ENCODE results near the gene TBC1D10A. TPM values are rescaled to one million over a fixed set of nuclear protein-coding genes. Genes with fewer than 3 reads are reported as not detected.

Gene TBC1D10A
- total and polyA plus RNA-seq, 11 donors: 4.3 to 10.1 (median 7.1) TPM

DNA sequence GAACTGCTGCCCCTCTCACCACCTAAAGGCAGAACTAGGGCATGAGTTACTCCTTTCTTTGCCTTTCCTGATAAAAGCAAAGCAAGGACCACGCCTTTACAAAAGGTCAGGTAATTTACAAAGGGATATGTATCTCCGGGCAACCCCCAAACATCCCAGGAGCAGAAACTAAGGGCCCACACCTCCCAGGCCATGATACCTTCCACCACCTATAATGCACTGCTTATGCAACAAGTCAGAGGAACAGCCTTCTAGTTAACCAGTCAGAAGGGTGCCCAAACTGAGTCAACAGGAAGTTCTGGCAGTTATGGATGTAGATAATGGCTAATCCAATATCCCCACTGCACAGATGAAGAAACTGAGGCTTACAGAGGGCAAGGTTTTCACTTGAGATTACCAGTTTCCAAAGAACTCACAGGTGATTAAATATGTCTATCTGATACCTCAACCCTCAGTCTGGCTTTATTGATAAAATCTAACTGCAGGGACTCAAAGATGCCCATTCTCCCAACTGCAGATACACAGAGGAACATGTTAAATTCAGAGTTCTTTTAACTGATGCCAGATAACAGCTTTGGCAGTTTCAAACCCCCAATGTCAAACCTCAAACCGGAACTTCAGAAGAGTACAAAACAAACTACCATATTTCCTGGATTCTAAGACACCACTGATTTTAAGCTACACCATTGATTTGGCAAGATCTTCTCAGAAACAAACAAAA lies 20.7 kb downstream of the TBC1D10A start:
- Histone ChIP-seq H3K9me3 (no peaks in the 10 kb centered on the region), H3K4me3 (peak overlapping the region in 2 of 12 donors; percentile 9 to 41), H3K4me1 (peaks cover 31 to 100% (median 91%) of the 10 kb centered on the region in 12 donors), H3K27me3 (no peaks in the 10 kb centered on the region), H3K36me3 (peaks cover 0 to 24% (median 3%) of the 10 kb centered on the region in 9 donors), H3K27ac (peak overlapping the region; percentile 62 to 95 (median 81))
- no peak for DNase-seq
- 55 to 67% (median 59%) methylated on average over 3 of the region's 3 CpGs for WGBS, 4 donors
- TF ChIP-seq CTCF (IDR thresholded peaks at IDR 0.05): no peak
- intact Hi-C loops (cut with DNase I): loop anchor here in 1 of 10 donors (1.0 kb wide), 1 partner anchor 15 kb away; no protein-coding TSS in a partner anchor
- ATAC-seq: no peak

DNA sequence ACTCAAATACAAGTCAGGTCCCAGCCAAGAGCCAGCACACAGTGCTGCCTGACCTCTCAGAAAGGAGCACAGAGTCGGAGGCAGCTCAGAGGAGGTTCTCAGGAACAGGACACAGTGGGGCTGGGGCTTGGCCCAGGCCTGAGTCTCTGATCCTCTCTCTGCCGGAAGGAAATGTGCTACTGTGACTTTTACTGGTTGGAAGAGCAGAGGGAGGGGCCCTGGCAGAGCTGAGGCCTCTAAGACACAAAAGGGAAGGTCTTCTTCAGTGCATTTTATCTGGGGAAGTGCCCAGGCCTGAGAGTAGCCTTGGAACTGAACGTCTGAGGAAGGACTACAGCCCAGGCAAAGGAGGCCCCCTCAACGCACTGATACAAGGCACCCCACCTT lies 21.2 kb downstream of the TBC1D10A start:
- WGBS, 4 donors: 27 to 39% (median 32%) methylated on average over 4 of the region's 4 CpGs
- Histone ChIP-seq H3K9me3 (no peaks in the 10 kb centered on the region), H3K4me3 (peak overlapping the region in 2 of 12 donors; percentile 15 to 41), H3K27ac (peak overlapping the region; percentile 62 to 95 (median 81)), H3K27me3 (no peaks in the 10 kb centered on the region), H3K4me1 (peaks cover 26 to 100% (median 89%) of the 10 kb centered on the region in 12 donors), H3K36me3 (peaks cover 0 to 30% (median 5%) of the 10 kb centered on the region in 9 donors)
- DNase-seq: peak; percentile 72 to 86 (median 78)
- intact Hi-C loops (cut with DNase I): loop anchor here in 1 of 10 donors (1.0 kb wide), 1 partner anchor 14 kb away; no protein-coding TSS in a partner anchor
- TF ChIP-seq POLR2A (IDR thresholded peaks at IDR 0.05): peak in 1 of 2 donors; percentile 62
- TF ChIP-seq CTCF (IDR thresholded peaks at IDR 0.05): no peak
- peak; percentile 73 to 91 (median 81) for ATAC-seq

DNA sequence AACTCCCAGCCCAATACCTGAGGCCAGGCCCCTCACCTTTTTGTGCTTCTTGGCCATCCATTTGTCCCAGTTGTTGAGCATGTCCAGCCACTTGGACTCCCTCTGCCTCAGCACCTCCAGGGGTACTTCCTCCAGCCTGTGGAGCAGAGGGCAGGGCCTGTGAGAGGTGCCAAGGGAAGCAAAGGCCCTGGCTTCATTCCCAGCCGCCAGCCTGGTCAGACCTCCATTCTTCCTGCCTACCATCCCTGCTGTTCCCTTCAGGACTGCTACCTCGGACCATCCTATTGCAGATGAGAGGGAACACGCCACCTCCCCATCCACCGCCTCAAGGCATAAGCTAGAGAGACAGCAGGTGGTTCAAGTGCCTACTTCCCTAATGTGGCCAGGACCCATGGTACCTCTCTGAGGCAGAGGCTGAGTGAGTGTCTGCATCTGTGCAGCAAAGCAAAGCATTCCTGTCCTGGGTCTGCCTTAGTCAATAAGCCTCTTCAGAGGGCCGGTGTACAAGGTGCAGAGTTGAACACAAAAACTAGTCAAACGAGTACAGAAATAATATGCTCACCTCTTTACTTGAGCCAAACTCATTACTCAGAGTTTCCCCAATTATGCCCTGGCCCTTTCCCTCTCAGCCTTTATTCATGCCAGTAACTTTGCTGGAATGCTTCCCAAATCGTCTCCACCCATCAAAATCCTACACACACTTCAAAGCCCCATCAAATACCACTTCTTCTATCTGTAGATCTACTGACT lies 22.1 kb downstream of the TBC1D10A start:
- H3K4me3 ChIP-seq: peak overlapping the region in 2 of 12 donors; percentile 15 to 41
- DNase-seq: no peak
- peaks cover 0 to 38% (median 9%) of the 10 kb centered on the region in 9 donors for H3K36me3 ChIP-seq
- H3K9me3 ChIP-seq: no peaks in the 10 kb centered on the region
- H3K27me3 ChIP-seq: no peaks in the 10 kb centered on the region
- H3K27ac ChIP-seq: peak overlapping the region; percentile 62 to 95 (median 81)
- 58 to 65% (median 63%) methylated on average over 7 of the region's 7 CpGs for WGBS, 4 donors
- intact Hi-C loops (cut with DNase I): loop anchor here in 1 of 10 donors (1.0 kb wide), 1 partner anchor 13 kb away; no protein-coding TSS in a partner anchor
- no peak for TF ChIP-seq CTCF (IDR thresholded peaks at IDR 0.05)
- peak in 2 of 4 donors; percentile 7 to 21 for ATAC-seq
- H3K4me1 ChIP-seq: peaks cover 23 to 98% (median 86%) of the 10 kb centered on the region in 12 donors

DNA sequence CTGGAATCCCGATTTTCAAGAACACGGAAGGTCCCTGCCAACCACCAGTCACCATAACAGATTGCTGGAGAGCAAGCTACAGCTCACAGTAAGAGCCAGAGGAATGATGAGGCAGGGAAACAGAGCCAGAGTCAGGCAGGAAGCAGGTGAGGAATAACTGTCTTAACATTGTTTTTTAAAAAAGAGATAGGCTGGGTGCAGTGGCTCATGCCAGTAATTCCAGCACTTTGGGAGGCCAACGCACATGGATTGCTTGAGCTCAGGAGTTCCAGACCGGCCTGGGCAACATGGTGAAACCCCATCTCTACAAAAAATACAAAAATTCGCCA lies 24.0 kb downstream of the TBC1D10A start:
- no peak for ATAC-seq
- 67 to 77% (median 71%) methylated on average over 5 of the region's 5 CpGs for WGBS, 4 donors
- H3K4me1 ChIP-seq: peaks cover 19 to 95% (median 76%) of the 10 kb centered on the region in 12 donors
- H3K27ac ChIP-seq: peak overlapping the region; percentile 68 to 95 (median 84)
- no peaks in the 10 kb centered on the region for H3K9me3 ChIP-seq
- intact Hi-C loops (cut with DNase I): no loop called here
- TF ChIP-seq POLR2A (IDR thresholded peaks at IDR 0.05) (no peak), CTCF (IDR thresholded peaks at IDR 0.05) (no peak)
- H3K36me3 ChIP-seq: peaks cover 0 to 55% (median 23%) of the 10 kb centered on the region in 9 donors
- no peak overlapping the region for H3K4me3 ChIP-seq
- no peak for DNase-seq
- H3K27me3 ChIP-seq: no peaks in the 10 kb centered on the region
